Subcutaneous abdominal adipose tissue (tissue), 5 donors: ENCODE measurements around the gene LRRN2.

ENCODE experiments used
- H3K27ac ChIP-seq: one replicate; pipeline ENCODE4 v1.7.0; 2013; ENCODE audit warnings: low read depth, mild to moderate bottlenecking, inconsistent platforms, low read length, moderate library complexity
- H3K27me3 ChIP-seq, 5 donors: one replicate each; pipeline ENCODE4 v1.7.0; 2013; ENCODE audit warnings: low read length in 5 of 5, inconsistent platforms in 1 of 5; ENCODE audit not compliant: control insufficient read depth in 5 of 5, insufficient read depth in 4 of 5
- H3K36me3 ChIP-seq, 5 donors: one replicate each; pipeline ENCODE4 v1.7.0; 2013; ENCODE audit warnings: low read length in 5 of 5; ENCODE audit not compliant: control insufficient read depth in 5 of 5, insufficient read depth in 5 of 5
- H3K4me1 ChIP-seq, 5 donors: one replicate each; pipeline ENCODE4 v1.7.0; 2013; ENCODE audit warnings: low read length in 5 of 5, mild to moderate bottlenecking in 3 of 5, moderate library complexity in 1 of 5; ENCODE audit not compliant: control insufficient read depth in 5 of 5, insufficient read depth in 5 of 5
- H3K4me3 ChIP-seq, 5 donors: one replicate each; pipeline ENCODE4 v1.7.0; 2013; ENCODE audit warnings: low read length in 5 of 5, low read depth in 1 of 5
- H3K9ac ChIP-seq, 5 donors: one replicate each; pipeline ENCODE4 v1.7.0; 2013; ENCODE audit warnings: low read length in 5 of 5, mild to moderate bottlenecking in 4 of 5, moderate library complexity in 3 of 5
- H3K9me3 ChIP-seq, 5 donors: one replicate each; pipeline ENCODE4 v1.7.0; 2013; ENCODE audit warnings: low read length in 5 of 5; ENCODE audit not compliant: control insufficient read depth in 5 of 5
- donor health status: healthy.
- donor health status: healthy.
- donor health status: healthy.
- donor health status: healthy.
- donor health status: healthy.

LRRN2 gene

DNA sequence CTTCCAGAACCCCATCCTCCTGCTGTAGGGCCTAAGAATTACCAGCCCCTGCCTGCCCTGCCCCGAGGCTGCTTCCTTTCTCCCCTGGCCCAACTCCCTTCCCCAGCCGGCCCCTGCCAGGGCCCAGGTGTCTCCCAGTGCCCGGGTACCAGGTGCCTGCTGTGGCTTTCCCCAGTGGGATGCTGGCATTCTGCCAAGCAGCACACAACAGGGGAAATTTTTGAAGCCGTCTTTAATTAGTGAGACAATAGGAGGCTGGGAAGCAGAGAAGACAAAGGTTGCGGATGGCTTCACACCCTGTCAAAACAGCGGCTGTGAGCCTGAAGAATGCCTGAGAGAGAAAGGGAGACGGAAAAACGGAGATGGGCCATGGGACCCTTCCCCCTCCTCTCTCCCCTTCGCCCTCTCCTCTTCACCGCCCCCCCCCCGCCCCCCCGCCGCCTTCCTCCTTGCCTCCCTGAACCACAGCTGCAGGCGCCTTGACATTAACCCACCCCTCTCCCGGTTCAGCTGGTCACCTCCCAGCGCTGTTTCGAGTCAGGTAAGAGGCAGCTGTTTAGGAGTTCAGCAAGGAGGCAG is 33.6 kb downstream of the LRRN2 start:
- Histone ChIP-seq H3K27me3 (peaks cover 5 to 17% (median 10%) of the 10 kb centered on the region in 5 donors), H3K4me3 (no peak overlapping the region), H3K4me1 (peaks cover 0 to 4% (median 2%) of the 10 kb centered on the region in 5 donors), H3K9ac (no peak overlapping the region), H3K9me3 (no peaks in the 10 kb centered on the region), H3K36me3 (no peaks in the 10 kb centered on the region), H3K27ac (no peak overlapping the region)

DNA sequence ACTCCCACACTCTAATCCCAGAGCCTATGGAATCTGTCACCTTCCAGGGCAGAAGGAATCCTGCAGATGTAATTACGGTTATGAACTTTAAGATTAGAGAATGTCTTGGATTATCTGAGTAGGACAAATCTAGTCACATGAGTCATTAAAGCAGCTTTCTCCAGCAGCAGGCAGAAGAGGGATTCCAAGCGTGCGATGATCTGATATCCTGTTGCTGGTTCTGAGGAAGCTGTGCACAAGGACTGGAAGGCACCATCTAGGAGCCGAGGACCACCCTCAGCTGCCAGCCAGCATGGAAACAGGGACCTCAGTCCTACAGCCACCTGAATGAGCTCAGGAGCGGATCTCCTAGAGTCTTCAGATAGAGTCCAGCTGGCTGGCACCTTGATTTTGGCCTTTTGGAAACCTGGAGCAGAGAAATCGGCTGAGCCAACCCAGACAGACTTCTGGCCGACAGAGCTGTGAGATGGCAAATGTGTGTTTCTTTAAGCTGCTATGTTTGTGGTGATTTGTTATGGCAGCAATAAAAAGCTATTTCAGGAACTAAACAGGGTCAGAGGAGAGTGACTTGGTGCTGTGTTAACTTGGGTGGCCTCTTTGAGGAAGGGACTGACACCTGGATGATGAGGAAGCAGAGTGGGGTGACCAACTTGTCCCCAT is 34.5 kb downstream of the LRRN2 start:
- no peak overlapping the region for H3K4me3 ChIP-seq

DNA sequence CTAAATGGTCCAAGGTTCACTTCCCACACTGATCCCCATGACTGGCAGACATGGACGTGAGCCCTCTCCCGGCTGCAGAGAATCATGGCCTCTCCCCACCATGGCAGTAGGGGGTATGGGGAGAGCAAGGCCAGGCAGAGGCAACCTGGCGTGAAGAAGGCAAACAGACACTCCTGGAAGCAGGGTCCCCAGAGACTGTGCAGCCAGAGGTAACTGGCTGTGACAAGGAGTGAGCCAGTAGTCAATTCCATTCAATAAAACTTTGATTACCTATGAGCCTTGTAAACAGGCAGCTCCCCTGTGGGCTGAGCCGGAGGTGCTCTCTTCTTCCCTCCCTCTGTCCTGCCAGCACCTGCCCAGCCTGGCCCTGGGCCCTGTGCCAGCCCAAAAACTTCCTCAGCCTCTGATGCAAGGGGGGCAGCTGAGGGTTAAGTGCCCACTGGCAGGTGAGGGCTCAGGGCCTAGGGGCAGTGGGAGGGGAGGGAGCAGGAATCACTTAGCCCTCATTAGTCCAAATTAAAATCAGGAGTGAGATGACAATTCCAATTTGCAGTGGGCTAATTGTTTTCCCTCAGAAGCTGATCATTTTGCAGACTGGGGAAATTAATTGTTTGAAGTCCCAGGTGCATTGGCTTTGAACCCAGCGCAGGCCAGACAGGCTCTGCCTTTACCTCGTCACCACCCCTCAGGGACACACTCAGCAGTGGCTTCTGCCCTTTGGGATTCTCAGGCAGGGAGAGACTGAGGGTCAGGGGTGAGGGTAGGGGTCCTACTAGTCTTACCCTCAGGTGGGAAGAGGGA is 35.6 kb downstream of the LRRN2 start:
- Histone ChIP-seq H3K36me3 (no peaks in the 10 kb centered on the region), H3K9ac (no peak overlapping the region), H3K9me3 (no peaks in the 10 kb centered on the region), H3K27ac (no peak overlapping the region), H3K4me3 (no peak overlapping the region), H3K27me3 (peaks cover 5 to 17% (median 10%) of the 10 kb centered on the region in 5 donors), H3K4me1 (peaks cover 0 to 4% (median 2%) of the 10 kb centered on the region in 5 donors)

More for the DNA sequence above, 34.5 kb downstream of the LRRN2 start:
- H3K4me1 ChIP-seq, result peaks cover 0 to 4% (median 2%) of the 10 kb centered on the region in 5 donors
- no peaks in the 10 kb centered on the region for H3K9me3 ChIP-seq
- H3K36me3 ChIP-seq, result no peaks in the 10 kb centered on the region
- H3K9ac ChIP-seq, result no peak overlapping the region
- peaks cover 5 to 17% (median 10%) of the 10 kb centered on the region in 5 donors for H3K27me3 ChIP-seq
- H3K27ac ChIP-seq, result no peak overlapping the region

DNA sequence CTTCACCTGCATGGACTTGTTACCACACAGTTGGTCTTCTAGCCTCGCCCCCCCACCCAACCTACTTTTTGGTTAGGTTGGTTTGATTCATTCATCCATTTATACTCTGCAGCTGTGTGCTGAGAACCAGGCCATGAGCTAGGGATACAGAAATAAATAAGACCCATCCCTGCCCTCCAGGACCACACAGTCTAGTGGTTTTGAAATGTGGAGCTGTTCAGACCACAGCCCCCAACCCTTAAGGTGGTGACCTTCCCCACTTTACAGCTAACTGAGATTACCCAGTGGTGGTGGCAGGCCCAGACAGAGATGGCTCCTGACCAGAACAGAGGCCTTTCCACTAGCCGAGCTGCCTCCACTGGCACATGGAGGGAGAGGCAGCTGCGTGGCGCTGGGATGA is 37.0 kb downstream of the LRRN2 start:
- Histone ChIP-seq H3K27me3 (peaks cover 5 to 20% (median 10%) of the 10 kb centered on the region in 5 donors), H3K4me3 (no peak overlapping the region), H3K36me3 (no peaks in the 10 kb centered on the region), H3K9ac (no peak overlapping the region), H3K9me3 (no peaks in the 10 kb centered on the region), H3K4me1 (peaks cover 0 to 4% (median 2%) of the 10 kb centered on the region in 5 donors), H3K27ac (no peak overlapping the region)

- H3K27me3 ChIP-seq, result peaks cover 4 to 23% (median 9%) of the 10 kb centered on the region in 5 donors
- peaks cover 0 to 4% (median 2%) of the 10 kb centered on the region in 5 donors for H3K4me1 ChIP-seq
- no peak overlapping the region for H3K9ac ChIP-seq
- no peak overlapping the region for H3K4me3 ChIP-seq
- no peaks in the 10 kb centered on the region for H3K9me3 ChIP-seq
- no peak overlapping the region for H3K27ac ChIP-seq
- no peaks in the 10 kb centered on the region for H3K36me3 ChIP-seq
Observed at GRCh38 chr1:204647805-204648153, 37.8 kb downstream of the LRRN2 start.

DNA sequence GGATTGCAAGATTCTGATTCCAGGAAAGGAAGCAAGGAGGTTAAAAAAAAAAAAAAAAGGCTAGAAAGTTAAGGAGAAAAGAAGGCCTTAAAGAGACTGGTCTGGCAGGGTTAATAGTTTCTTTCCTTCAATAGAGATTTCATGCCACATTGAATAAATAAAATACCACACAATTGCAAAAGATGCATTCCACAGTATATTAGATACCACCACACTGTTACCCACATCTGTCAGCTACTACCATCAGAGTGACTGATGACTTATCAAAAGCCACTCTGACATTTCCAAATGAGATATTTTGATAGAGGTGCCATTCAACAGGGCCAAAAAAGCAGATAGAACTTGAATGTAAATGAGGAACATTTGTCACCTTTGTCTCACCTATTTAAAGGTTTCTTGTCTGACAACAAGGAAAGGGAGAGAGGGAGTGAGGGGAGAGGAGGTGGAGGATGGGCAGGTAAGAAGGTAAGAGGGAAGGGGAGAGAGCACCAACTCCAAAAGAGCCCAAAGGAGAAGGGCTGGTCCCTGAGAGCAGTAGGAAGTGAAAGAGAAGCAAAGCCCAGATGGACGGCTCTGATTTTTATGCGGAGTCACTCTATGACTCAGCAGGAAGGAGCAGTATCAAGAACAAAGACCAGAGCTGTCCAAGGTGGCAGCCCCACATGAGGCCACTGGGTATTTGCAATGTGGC is 38.3 kb downstream of the LRRN2 start:
- H3K4me3 ChIP-seq, result no peak overlapping the region
- H3K9me3 ChIP-seq, result no peaks in the 10 kb centered on the region
- H3K4me1 ChIP-seq, result peaks cover 0 to 4% (median 0%) of the 10 kb centered on the region in 5 donors
- no peaks in the 10 kb centered on the region for H3K36me3 ChIP-seq
- no peak overlapping the region for H3K9ac ChIP-seq
- peaks cover 0 to 19% (median 4%) of the 10 kb centered on the region in 5 donors for H3K27me3 ChIP-seq
- H3K27ac ChIP-seq, result no peak overlapping the region

DNA sequence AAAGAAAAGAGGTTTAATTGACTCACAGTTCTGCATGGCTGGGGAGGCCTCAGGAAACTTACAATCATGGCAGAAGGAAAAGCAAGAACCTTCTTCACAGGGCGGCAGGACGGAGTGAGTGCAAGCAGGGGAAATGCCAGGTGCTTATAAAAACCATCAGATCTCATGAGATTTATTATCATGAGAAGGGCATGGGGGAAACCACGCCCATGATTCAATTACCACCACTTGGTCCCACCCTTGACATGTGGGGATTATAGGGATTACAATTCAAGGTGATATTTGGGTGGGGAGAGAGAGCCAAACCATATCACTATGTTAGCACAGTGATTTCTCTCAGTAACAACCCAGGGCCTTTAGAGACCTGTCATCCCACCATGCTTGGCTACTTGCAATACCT is 39.9 kb downstream of the LRRN2 start:
- Histone ChIP-seq H3K4me1 (peaks cover 0 to 4% (median 0%) of the 10 kb centered on the region in 5 donors), H3K36me3 (no peaks in the 10 kb centered on the region), H3K9ac (no peak overlapping the region), H3K27me3 (peaks cover 0 to 12% (median 2%) of the 10 kb centered on the region in 5 donors), H3K4me3 (no peak overlapping the region), H3K9me3 (no peaks in the 10 kb centered on the region), H3K27ac (no peak overlapping the region)

DNA sequence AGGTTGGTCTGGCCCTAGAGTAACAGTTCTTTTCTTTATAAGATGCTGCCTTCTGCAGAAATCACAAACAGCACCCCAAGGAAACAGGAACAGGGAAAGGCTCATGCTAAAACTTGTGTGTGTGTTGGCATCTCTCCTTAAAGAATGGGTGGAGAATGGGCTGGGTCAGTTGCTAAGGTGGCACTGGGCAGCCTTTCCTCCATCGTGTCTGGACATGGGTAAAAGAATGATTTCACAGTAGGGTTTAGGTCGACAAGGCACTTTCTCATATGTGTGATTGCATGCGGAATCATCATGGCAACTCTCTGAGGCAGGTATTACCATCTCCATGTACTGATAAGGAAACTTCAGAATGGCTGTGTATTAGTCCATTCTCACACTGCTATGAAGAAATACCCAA is 40.3 kb downstream of the LRRN2 start:
- Histone ChIP-seq H3K4me1 (peaks cover 0 to 4% (median 0%) of the 10 kb centered on the region in 5 donors), H3K9ac (no peak overlapping the region), H3K4me3 (no peak overlapping the region), H3K9me3 (no peaks in the 10 kb centered on the region), H3K27ac (no peak overlapping the region), H3K36me3 (no peaks in the 10 kb centered on the region), H3K27me3 (peaks cover 0 to 8% (median 2%) of the 10 kb centered on the region in 5 donors)

GRCh38 chr1:204643503-204643902 is 42.0 kb downstream of the LRRN2 start:
- H3K27me3 ChIP-seq, result peaks cover 0 to 6% (median 4%) of the 10 kb centered on the region in 5 donors
- no peak overlapping the region for H3K9ac ChIP-seq
- peaks cover 0 to 4% (median 0%) of the 10 kb centered on the region in 5 donors for H3K4me1 ChIP-seq

More at GRCh38 chr1:204643503-204643902, 42.0 kb downstream of the LRRN2 start:
- Histone ChIP-seq H3K9me3 (no peaks in the 10 kb centered on the region), H3K36me3 (no peaks in the 10 kb centered on the region), H3K4me3 (no peak overlapping the region), H3K27ac (no peak overlapping the region)
